ENCODE results near the gene ITPR1.

The ITPR1 gene

DNA sequence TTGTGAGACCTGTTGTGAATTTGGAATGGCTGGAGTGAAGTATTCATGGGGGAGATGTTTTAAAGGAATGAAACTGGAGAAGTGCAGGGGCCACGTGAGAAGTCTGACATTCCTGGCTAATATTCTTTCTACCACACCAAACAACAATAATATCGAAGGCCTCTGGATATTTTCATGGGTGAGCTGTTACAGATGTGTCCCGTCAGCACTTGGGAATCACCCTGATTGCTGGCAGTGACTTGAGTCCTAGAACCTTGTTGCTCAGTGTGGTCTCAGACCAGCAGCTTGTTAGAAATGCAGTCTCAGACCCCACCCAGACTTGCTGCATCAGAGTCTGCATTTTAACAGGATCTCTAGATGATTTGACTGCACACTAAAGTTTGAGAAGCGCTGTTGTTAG is 113.8 kb downstream of the ITPR1 start:
- no peak overlapping the region for H3K27ac ChIP-seq (ENCODE audit: insufficient read depth, low read length, poor library complexity, severe bottlenecking)
- no peaks in the 10 kb centered on the region for H3K36me3 ChIP-seq (ENCODE audit: control insufficient read depth, insufficient read depth, low read length)
- H3K4me1 ChIP-seq (ENCODE audit: control insufficient read depth, insufficient read depth, low read length, poor library complexity, severe bottlenecking), result no peaks in the 10 kb centered on the region
- no peak for DNase-seq
- no peak overlapping the region for H3K4me3 ChIP-seq (ENCODE audit: insufficient read depth, low read depth, low read length, poor library complexity, severe bottlenecking)
- no peaks in the 10 kb centered on the region for H3K27me3 ChIP-seq (replicated peaks; ENCODE audit: control insufficient read depth, insufficient read depth, low read length, poor library complexity, severe bottlenecking)
- no peaks in the 10 kb centered on the region for H3K9me3 ChIP-seq (ENCODE audit: control insufficient read depth, low read length)

DNA sequence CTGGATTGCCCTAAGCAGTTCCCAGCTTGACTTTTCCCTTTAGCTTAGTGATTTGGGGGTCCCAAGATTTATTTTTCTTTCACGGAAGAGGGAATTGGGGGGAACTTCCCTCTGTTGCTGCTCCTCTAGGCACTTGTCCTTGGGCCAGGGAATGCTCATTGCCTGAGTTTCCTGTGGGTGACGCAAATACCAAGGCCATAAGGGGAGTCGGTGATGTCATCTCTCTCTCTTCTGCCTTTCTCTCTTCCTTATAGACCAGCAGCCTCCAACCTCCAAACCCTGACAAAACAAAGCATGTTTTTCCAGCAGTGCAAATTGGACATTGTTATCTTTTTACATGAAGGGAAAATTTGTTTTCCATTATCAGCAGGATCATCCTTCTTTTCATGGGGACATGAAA is 120.2 kb downstream of the ITPR1 start:
- DNase-seq, result no peak
- no peak overlapping the region for H3K4me3 ChIP-seq (ENCODE audit: insufficient read depth, low read depth, low read length, poor library complexity, severe bottlenecking)
- no peak overlapping the region for H3K27ac ChIP-seq (ENCODE audit: insufficient read depth, low read length, poor library complexity, severe bottlenecking)
- H3K9me3 ChIP-seq (ENCODE audit: control insufficient read depth, low read length), result no peaks in the 10 kb centered on the region
- no peaks in the 10 kb centered on the region for H3K4me1 ChIP-seq (ENCODE audit: control insufficient read depth, insufficient read depth, low read length, poor library complexity, severe bottlenecking)
- no peaks in the 10 kb centered on the region for H3K27me3 ChIP-seq (replicated peaks; ENCODE audit: control insufficient read depth, insufficient read depth, low read length, poor library complexity, severe bottlenecking)
- no peaks in the 10 kb centered on the region for H3K36me3 ChIP-seq (ENCODE audit: control insufficient read depth, insufficient read depth, low read length)

DNA sequence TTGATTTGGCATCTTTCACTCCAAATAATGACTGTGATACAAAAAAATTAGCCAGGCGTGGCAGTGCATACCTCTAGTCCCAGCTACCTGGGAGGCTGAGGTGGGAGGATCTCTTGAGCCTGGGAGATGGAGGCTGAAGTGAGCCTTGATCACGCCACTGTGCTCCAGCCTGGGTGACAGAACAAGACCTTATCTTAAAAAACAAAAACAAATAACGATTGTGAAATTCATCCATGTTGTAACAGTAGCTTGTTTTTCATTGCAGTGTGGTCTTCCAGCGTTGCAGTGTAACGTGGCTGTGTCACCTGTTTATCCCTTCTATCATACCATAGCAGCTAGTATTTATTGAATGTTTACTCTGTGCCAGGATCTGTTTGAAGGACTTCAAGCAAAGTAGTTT is 120.9 kb downstream of the ITPR1 start:
- H3K9me3 ChIP-seq (ENCODE audit: control insufficient read depth, low read length), result no peaks in the 10 kb centered on the region
- no peak overlapping the region for H3K27ac ChIP-seq (ENCODE audit: insufficient read depth, low read length, poor library complexity, severe bottlenecking)
- no peak overlapping the region for H3K4me3 ChIP-seq (ENCODE audit: insufficient read depth, low read depth, low read length, poor library complexity, severe bottlenecking)
- H3K36me3 ChIP-seq (ENCODE audit: control insufficient read depth, insufficient read depth, low read length), result no peaks in the 10 kb centered on the region
- DNase-seq, result no peak
- H3K4me1 ChIP-seq (ENCODE audit: control insufficient read depth, insufficient read depth, low read length, poor library complexity, severe bottlenecking), result no peaks in the 10 kb centered on the region
- H3K27me3 ChIP-seq (replicated peaks; ENCODE audit: control insufficient read depth, insufficient read depth, low read length, poor library complexity, severe bottlenecking), result no peaks in the 10 kb centered on the region

DNA sequence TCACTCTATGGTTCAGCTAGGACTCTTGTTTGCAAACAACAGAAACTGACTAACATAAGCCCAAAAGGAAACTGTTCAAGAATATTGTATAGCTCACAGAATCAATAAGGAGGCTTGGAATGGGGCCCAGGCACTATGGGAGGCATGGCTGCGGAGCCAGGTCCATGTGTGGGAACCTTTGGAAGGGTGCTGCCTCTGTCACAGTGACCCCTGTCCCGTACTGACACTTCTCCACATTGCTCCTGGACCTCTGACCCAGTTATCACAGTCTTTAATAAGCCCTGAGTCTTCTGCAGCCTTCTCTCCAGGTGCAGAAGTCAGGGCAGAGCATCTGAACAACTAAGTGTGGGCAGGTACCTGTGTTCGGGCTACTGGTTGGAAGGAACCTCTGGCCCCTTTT is 121.8 kb downstream of the ITPR1 start:
- Histone ChIP-seq H3K27ac (ENCODE audit: insufficient read depth, low read length, poor library complexity, severe bottlenecking) (no peak overlapping the region), H3K27me3 (replicated peaks; ENCODE audit: control insufficient read depth, insufficient read depth, low read length, poor library complexity, severe bottlenecking) (no peaks in the 10 kb centered on the region), H3K4me3 (ENCODE audit: insufficient read depth, low read depth, low read length, poor library complexity, severe bottlenecking) (no peak overlapping the region), H3K4me1 (ENCODE audit: control insufficient read depth, insufficient read depth, low read length, poor library complexity, severe bottlenecking) (no peaks in the 10 kb centered on the region), H3K9me3 (ENCODE audit: control insufficient read depth, low read length) (no peaks in the 10 kb centered on the region), H3K36me3 (ENCODE audit: control insufficient read depth, insufficient read depth, low read length) (no peaks in the 10 kb centered on the region)
- DNase-seq, result no peak

DNA sequence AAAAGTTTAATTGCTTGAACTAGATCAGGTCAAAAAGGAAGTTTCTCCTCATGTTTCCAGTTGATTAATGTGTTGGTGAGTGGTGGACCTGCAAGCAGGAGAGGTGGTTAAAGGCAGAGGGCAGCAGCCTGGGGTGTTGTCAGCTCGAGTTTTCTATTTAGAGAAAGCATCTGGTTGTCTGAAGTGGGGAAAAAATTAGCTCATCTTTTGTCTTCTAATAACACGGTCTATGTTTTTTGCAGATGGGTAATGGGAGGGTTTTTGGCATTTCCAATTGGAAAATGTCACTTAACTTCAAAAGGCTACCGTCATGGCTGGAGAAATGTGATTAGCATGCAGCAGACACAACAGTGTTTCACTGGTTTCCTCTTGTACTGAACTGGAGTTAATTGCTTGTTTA is 122.6 kb downstream of the ITPR1 start:
- H3K36me3 ChIP-seq (ENCODE audit: control insufficient read depth, insufficient read depth, low read length), result no peaks in the 10 kb centered on the region
- H3K4me1 ChIP-seq (ENCODE audit: control insufficient read depth, insufficient read depth, low read length, poor library complexity, severe bottlenecking), result no peaks in the 10 kb centered on the region
- no peaks in the 10 kb centered on the region for H3K27me3 ChIP-seq (replicated peaks; ENCODE audit: control insufficient read depth, insufficient read depth, low read length, poor library complexity, severe bottlenecking)
- no peaks in the 10 kb centered on the region for H3K9me3 ChIP-seq (ENCODE audit: control insufficient read depth, low read length)
- no peak overlapping the region for H3K4me3 ChIP-seq (ENCODE audit: insufficient read depth, low read depth, low read length, poor library complexity, severe bottlenecking)
- no peak for DNase-seq
- no peak overlapping the region for H3K27ac ChIP-seq (ENCODE audit: insufficient read depth, low read length, poor library complexity, severe bottlenecking)

DNA sequence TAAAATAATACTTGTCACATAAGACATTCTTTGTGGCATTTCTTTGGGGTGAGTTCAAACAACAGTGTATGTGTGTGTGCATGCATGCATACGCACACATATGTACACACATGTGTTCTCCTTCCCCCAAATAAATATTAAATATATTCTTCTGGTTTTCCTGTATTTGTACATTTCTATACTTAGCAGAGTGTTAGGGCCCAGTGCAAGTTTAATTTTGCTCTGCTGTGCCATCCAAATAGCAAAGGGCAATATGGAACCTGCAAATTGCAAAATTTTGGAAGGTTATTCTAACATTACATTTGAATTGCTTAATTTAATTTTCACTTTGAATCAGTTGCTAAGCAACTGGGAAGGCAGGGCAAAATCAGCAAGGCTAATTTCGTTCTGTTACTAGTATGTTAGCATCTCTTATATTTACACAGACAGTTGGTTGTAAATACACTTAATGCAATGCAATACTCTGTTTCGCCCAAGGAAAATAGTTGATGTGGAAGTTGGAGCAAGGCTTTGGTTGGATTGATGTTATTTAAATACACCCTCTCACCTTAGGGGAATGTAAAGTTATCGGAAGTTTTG is 130.4 kb downstream of the ITPR1 start:
- no peak for DNase-seq
- H3K4me1 ChIP-seq (ENCODE audit: control insufficient read depth, insufficient read depth, low read length, poor library complexity, severe bottlenecking), result no peaks in the 10 kb centered on the region
- H3K9me3 ChIP-seq (ENCODE audit: control insufficient read depth, low read length), result no peaks in the 10 kb centered on the region

DNA sequence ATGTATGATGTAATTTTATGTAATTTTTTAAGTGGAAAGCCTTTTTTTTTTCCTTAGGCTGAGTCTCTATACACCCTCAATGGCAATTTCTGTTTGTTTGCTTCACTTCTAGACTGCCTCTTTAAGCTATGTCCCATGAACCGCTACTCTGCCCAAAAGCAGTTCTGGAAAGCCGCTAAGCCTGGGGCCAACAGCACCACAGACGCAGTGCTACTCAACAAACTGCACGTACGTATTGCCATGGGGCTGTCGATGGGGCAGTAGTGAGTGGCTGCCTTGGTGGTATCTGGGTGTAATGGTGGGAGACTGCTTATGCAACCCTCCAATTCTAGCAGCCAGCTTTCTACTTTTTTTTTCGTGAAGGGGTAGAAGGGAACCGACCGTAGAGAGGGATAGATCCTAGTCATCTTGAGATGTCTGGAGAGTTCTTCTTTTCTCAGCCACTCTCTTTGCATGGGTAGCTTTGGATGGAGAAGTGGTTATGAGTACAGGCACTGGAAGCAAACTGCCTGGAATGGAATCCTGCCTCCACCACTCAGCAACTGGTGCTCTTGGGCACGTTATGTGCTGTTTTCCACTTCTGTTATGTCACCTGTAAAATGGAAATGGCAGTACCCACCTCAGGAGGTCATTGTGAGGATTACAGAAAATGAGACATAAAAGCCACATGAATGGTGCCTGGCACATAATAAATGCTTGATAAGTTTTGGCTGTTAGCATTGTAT is 134.7 kb downstream of the ITPR1 start:
- DNase-seq, result no peak
- H3K36me3 ChIP-seq (ENCODE audit: control insufficient read depth, insufficient read depth, low read length), result no peaks in the 10 kb centered on the region
- H3K27me3 ChIP-seq (replicated peaks; ENCODE audit: control insufficient read depth, insufficient read depth, low read length, poor library complexity, severe bottlenecking), result no peaks in the 10 kb centered on the region
- H3K4me3 ChIP-seq (ENCODE audit: insufficient read depth, low read depth, low read length, poor library complexity, severe bottlenecking), result no peak overlapping the region
- H3K4me1 ChIP-seq (ENCODE audit: control insufficient read depth, insufficient read depth, low read length, poor library complexity, severe bottlenecking), result no peaks in the 10 kb centered on the region
- no peak overlapping the region for H3K27ac ChIP-seq (ENCODE audit: insufficient read depth, low read length, poor library complexity, severe bottlenecking)
- H3K9me3 ChIP-seq (ENCODE audit: control insufficient read depth, low read length), result no peaks in the 10 kb centered on the region

More for the DNA sequence above, 130.4 kb downstream of the ITPR1 start:
- Histone ChIP-seq H3K4me3 (ENCODE audit: insufficient read depth, low read depth, low read length, poor library complexity, severe bottlenecking) (no peak overlapping the region), H3K27ac (ENCODE audit: insufficient read depth, low read length, poor library complexity, severe bottlenecking) (no peak overlapping the region), H3K27me3 (replicated peaks; ENCODE audit: control insufficient read depth, insufficient read depth, low read length, poor library complexity, severe bottlenecking) (no peaks in the 10 kb centered on the region), H3K36me3 (ENCODE audit: control insufficient read depth, insufficient read depth, low read length) (no peaks in the 10 kb centered on the region)

DNA sequence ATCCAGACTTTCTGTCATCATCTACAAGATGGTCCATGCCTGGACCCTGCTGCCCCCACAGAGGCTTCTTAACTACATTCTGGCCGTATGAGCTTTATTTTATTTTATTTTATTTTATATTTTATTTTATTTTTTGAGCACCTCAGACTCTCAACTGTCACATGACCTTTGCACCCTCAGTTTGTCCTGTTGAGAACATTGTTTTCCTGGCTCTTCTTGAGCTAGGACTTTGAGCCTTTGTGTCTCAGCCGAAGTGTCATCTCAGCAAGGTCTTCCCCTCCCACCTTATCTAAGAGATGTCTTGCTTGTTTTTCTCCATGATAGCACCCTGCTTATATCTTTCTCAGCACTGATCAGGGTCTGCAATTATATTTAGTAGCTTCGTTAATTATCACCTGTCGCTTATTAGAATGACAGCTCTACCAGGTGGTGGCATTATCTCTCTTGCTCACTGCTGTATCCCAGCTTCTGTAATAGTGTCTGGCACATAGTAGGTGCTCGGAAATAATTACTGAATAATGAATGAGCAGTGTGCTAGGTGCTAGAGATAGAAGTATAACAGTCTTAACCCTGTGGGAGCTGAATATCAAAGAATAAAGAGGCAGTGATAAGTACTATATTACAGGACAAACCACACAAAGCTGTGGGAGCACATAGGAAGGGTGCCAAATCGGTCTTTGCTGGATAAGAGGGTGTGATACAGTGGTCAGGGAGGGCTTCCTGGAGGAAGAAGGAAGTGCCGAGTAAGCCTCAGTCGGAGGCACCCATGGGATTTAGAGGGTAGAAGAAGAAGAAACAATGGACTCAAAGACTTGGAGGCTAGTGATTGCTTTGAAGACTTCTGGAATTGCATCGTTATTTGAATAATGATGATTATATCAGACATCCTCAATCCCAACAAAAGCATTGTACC is 136.2 kb downstream of the ITPR1 start:
- no peaks in the 10 kb centered on the region for H3K27me3 ChIP-seq (replicated peaks; ENCODE audit: control insufficient read depth, insufficient read depth, low read length, poor library complexity, severe bottlenecking)
- no peaks in the 10 kb centered on the region for H3K4me1 ChIP-seq (ENCODE audit: control insufficient read depth, insufficient read depth, low read length, poor library complexity, severe bottlenecking)
- H3K9me3 ChIP-seq (ENCODE audit: control insufficient read depth, low read length), result no peaks in the 10 kb centered on the region
- H3K27ac ChIP-seq (ENCODE audit: insufficient read depth, low read length, poor library complexity, severe bottlenecking), result no peak overlapping the region
- H3K36me3 ChIP-seq (ENCODE audit: control insufficient read depth, insufficient read depth, low read length), result no peaks in the 10 kb centered on the region
- H3K4me3 ChIP-seq (ENCODE audit: insufficient read depth, low read depth, low read length, poor library complexity, severe bottlenecking), result no peak overlapping the region
- no peak for DNase-seq

DNA sequence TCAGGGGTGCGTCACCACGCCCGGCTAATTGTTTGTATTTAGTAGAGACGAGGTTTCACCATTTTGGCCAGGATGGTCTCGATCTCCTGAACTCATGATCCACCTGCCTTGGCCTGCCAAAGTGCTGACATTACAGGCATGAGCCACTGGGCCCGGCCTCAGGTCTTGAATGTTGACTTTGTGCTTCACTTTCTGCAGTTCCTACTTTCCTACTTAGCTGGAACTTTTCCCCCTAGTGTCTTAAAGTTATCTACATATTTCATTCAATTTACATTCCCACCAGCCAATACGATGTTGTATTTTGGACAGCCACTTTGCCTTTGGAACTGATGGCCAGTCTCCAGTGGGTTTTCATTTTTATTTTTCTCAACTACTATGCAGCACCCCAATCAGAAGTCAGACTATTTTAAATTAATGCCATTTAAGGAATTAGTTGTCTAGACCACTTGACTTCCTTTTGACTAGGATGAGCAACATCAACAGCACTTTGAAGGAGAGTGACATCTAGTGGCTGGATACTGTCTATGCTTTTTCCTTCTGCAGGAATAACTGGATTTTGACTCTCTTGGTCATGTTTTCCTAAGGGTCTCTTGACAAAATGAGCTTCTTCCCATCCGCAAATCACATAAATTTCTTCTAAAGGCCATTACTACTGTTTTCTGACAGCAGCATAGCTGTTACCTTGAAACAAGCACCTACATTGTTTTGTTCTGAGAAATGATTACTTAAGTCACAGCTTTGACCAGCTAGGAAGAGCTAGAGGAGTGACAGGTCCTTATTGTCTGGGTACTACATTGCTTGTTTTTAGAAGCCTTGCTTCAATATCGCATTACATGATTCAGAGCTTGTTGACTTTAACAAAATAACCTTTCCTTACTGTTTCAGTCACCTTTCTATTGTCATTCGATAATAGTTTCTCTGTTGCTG is 140.2 kb downstream of the ITPR1 start:
- no peak overlapping the region for H3K27ac ChIP-seq (ENCODE audit: insufficient read depth, low read length, poor library complexity, severe bottlenecking)
- no peak for DNase-seq

More for the DNA sequence above, 140.2 kb downstream of the ITPR1 start:
- Histone ChIP-seq H3K4me3 (ENCODE audit: insufficient read depth, low read depth, low read length, poor library complexity, severe bottlenecking) (no peak overlapping the region), H3K36me3 (ENCODE audit: control insufficient read depth, insufficient read depth, low read length) (no peaks in the 10 kb centered on the region), H3K9me3 (ENCODE audit: control insufficient read depth, low read length) (no peaks in the 10 kb centered on the region), H3K4me1 (ENCODE audit: control insufficient read depth, insufficient read depth, low read length, poor library complexity, severe bottlenecking) (no peaks in the 10 kb centered on the region), H3K27me3 (replicated peaks; ENCODE audit: control insufficient read depth, insufficient read depth, low read length, poor library complexity, severe bottlenecking) (no peaks in the 10 kb centered on the region)

Data from effector memory CD4-positive, alpha-beta T cell (primary cell).